H9 (cell line): Measurements from ENCODE around the gene CA11. TPM values are rescaled to one million over a fixed set of nuclear protein-coding genes. Genes with fewer than 3 reads are reported as not detected.

ENCODE experiments used
- DNase-seq: peaks from one replicate; pipeline ENCODE4 v3.0.0-alpha.2; 2017
- H2AFZ ChIP-seq: one replicate; pipeline ENCODE4 v1.6.1; 2013; ENCODE audit warnings: mild to moderate bottlenecking, low read length, control low read depth, moderate library complexity
- H2AK5ac ChIP-seq: 2 replicates; pipeline ENCODE4 v1.6.1; 2013; ENCODE audit warnings: low read length, control low read depth, mixed read lengths; ENCODE audit not compliant: insufficient read length
- H2BK120ac ChIP-seq: one replicate; pipeline ENCODE4 v1.6.1; 2013; ENCODE audit warnings: low read depth, mild to moderate bottlenecking, low read length, control low read depth, inconsistent platforms; ENCODE audit not compliant: poor library complexity, severe bottlenecking
- H2BK12ac ChIP-seq: 2 replicates; pipeline ENCODE4 v1.6.1; 2013; ENCODE audit warnings: low read length, control low read depth, mixed read lengths, low read depth; ENCODE audit not compliant: insufficient read length
- H2BK15ac ChIP-seq: 2 replicates; pipeline ENCODE4 v1.6.1; 2013; ENCODE audit warnings: low read depth, low read length, control low read depth
- H2BK20ac ChIP-seq: one replicate; pipeline ENCODE4 v1.6.1; 2013; ENCODE audit warnings: low read depth, mild to moderate bottlenecking, low read length, control low read depth, inconsistent platforms; ENCODE audit not compliant: poor library complexity, severe bottlenecking
- H2BK5ac ChIP-seq: 2 replicates; pipeline ENCODE4 v1.6.1; 2013; ENCODE audit warnings: low read length, control low read depth, mixed read lengths; ENCODE audit not compliant: insufficient read length
- H3K14ac ChIP-seq: 2 replicates; pipeline ENCODE4 v1.6.1; 2013; ENCODE audit warnings: low read length, control low read depth; ENCODE audit not compliant: insufficient read depth
- H3K18ac ChIP-seq: 2 replicates; pipeline ENCODE4 v1.6.1; 2013; ENCODE audit warnings: low read depth, mild to moderate bottlenecking, mixed read lengths, low read length, control low read depth; ENCODE audit not compliant: insufficient read length
- H3K23ac ChIP-seq: 2 replicates; pipeline ENCODE4 v1.6.1; 2013; ENCODE audit warnings: low read length, control low read depth, mixed read lengths, low read depth; ENCODE audit not compliant: insufficient read length
- H3K23me2 ChIP-seq: 2 replicates; pipeline ENCODE4 v1.6.1; 2013; ENCODE audit warnings: low read depth, mild to moderate bottlenecking, mixed read lengths, low read length, control low read depth; ENCODE audit not compliant: insufficient read length, poor library complexity, severe bottlenecking
- H3K27ac ChIP-seq: 2 replicates; pipeline ENCODE4 v1.5.1; 2013; ENCODE audit warnings: low read length, control low read depth, mixed read lengths, low read depth; ENCODE audit not compliant: insufficient read length
- H3K27me3 ChIP-seq: 2 replicates; pipeline ENCODE4 v1.6.1; 2013; ENCODE audit warnings: low read length, control low read depth, inconsistent platforms; ENCODE audit not compliant: insufficient read depth
- H3K4ac ChIP-seq: 2 replicates; pipeline ENCODE4 v1.6.1; 2013; ENCODE audit warnings: low read depth, mild to moderate bottlenecking, control low read depth, inconsistent platforms, low read length, moderate library complexity
- H3K4me1 ChIP-seq: 2 replicates; pipeline ENCODE4 v1.6.1; 2013; ENCODE audit warnings: low read length, control low read depth, inconsistent platforms; ENCODE audit not compliant: insufficient read depth
- H3K4me2 ChIP-seq: 2 replicates; pipeline ENCODE4 v1.6.1; 2013; ENCODE audit warnings: low read length, control low read depth, mixed read lengths; ENCODE audit not compliant: insufficient read length, insufficient read depth
- H3K56ac ChIP-seq: 2 replicates; pipeline ENCODE4 v1.6.1; 2013; ENCODE audit warnings: low read depth, mild to moderate bottlenecking, mixed read lengths, low read length, control low read depth; ENCODE audit not compliant: insufficient read length
- H3K79me1 ChIP-seq: 2 replicates; pipeline ENCODE4 v1.6.1; 2013; ENCODE audit warnings: low read depth, mild to moderate bottlenecking, moderate library complexity, low read length, control low read depth, inconsistent platforms; ENCODE audit not compliant: insufficient read depth, poor library complexity, severe bottlenecking
- H3K79me2 ChIP-seq: 2 replicates; pipeline ENCODE4 v1.6.1; 2013; ENCODE audit warnings: low read length, control low read depth, inconsistent platforms; ENCODE audit not compliant: insufficient read depth
- H3K9ac ChIP-seq: 2 replicates; pipeline ENCODE4 v1.6.1; 2013; ENCODE audit warnings: low read length, control low read depth, mixed read lengths; ENCODE audit not compliant: insufficient read length; ENCODE audit errors: extremely low read depth
- H3K9me3 ChIP-seq: one replicate; pipeline ENCODE4 v1.6.1; 2013; ENCODE audit warnings: low read depth, low read length, inconsistent platforms; ENCODE audit not compliant: control insufficient read depth
- H3T11ph ChIP-seq: one replicate; pipeline ENCODE4 v1.6.1; 2013; ENCODE audit warnings: mild to moderate bottlenecking, low read length, control low read depth, inconsistent platforms
- H4K20me1 ChIP-seq: one replicate; pipeline ENCODE4 v1.6.1; 2013; ENCODE audit not compliant: control insufficient read depth, insufficient read length, insufficient read depth
- H4K5ac ChIP-seq: 2 replicates; pipeline ENCODE4 v1.6.1; 2013; ENCODE audit warnings: low read depth, mild to moderate bottlenecking, mixed read lengths, low read length, control low read depth; ENCODE audit not compliant: insufficient read length
- H4K8ac ChIP-seq: replicated peaks from 2 replicates; pipeline ENCODE4 v1.6.1; 2013; ENCODE audit warnings: low read length, control low read depth, mixed read lengths, low read depth; ENCODE audit not compliant: insufficient read length
- H4K91ac ChIP-seq: 2 replicates; pipeline ENCODE4 v1.6.1; 2013; ENCODE audit warnings: low read depth, mild to moderate bottlenecking, moderate library complexity, mixed read lengths, low read length, control low read depth; ENCODE audit not compliant: insufficient read length
- H3K27ac Mint-ChIP-seq, 3 experiments: 2 replicates in 2 of 3; 3 replicates in 1 of 3; pipeline ENCODE4 v1.8.0; 2020 to 2021; ENCODE audit warnings: mixed read lengths in 3 of 3, mild to moderate bottlenecking in 1 of 3, moderate library complexity in 1 of 3
- H3K27me3 Mint-ChIP-seq: 2 replicates; pipeline ENCODE4 v1.8.0; 2021; ENCODE audit warnings: low read depth, mild to moderate bottlenecking, moderate library complexity, mixed read lengths
- H3K36me3 Mint-ChIP-seq, 3 experiments: 2 replicates in 2 of 3; 3 replicates in 1 of 3; pipeline ENCODE4 v1.8.0; 2020 to 2021; ENCODE audit warnings: low read depth in 3 of 3, mixed read lengths in 3 of 3; ENCODE audit not compliant: insufficient read depth in 1 of 3
- H3K4me1 Mint-ChIP-seq, 2 experiments: 2 replicates each; pipeline ENCODE4 v1.8.0; 2020; ENCODE audit warnings: mixed read lengths in 2 of 2
- H3K4me3 Mint-ChIP-seq, 2 experiments: 2 replicates in 1 of 2; 3 replicates in 1 of 2; pipeline ENCODE4 v1.8.0; 2020 to 2021; ENCODE audit warnings: mild to moderate bottlenecking in 2 of 2, mixed read lengths in 2 of 2, moderate library complexity in 1 of 2
- H3K9me3 Mint-ChIP-seq, 2 experiments: 2 replicates in 1 of 2; 3 replicates in 1 of 2; pipeline ENCODE4 v1.8.0; 2020; ENCODE audit warnings: mild to moderate bottlenecking in 2 of 2, mixed read lengths in 2 of 2, moderate library complexity in 1 of 2
- WGBS: extraction: QIAGEN DNeasy Blood & Tissue Kit; methylation state at CpG from one replicate; pipeline ENCODE4 v1.1.7; 2013; ENCODE audit warnings: missing lambda C conversion rate, low lambda C conversion rate, mixed read lengths; ENCODE audit not compliant: insufficient read length; ENCODE audit errors: extremely low coverage; 5-methylcytosine and 5-hydroxymethylcytosine counted together
- total RNA-seq: library from RNA; stranded (reverse); gene quantifications from 2 replicates; pipeline ENCODE4 v1.2.1, GENCODE V29; 2021
- TF ChIP-seq, protein P1 (sequence below): fragments of 200-600 bp; sonication (generic); conservative IDR thresholded peaks from 3 replicates; pipeline ENCODE4 v1.8.0; 2021; ENCODE audit warnings: antibody characterized with exemption, mild to moderate bottlenecking

The CA11 gene
- total RNA-seq, 1 experiment from 2014 or later = 107 TPM

DNA sequence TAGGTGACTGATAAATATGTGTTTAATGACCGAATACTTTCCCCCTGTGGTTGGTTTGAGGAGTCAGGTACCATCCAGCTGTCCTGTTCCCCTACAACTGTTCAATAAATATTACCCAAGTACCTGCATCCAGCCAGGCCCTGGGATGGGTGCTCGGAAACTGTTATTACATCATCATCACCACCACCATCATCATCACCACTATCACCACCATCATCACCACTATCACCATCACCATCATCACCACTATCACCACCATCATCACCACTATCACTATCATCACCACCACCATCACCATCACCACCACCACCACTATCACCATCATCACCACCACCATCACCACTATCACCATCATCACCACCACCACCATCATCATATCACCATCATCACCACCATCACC is 22.8 kb upstream of the CA11 start:
- H3K36me3 Mint-ChIP-seq = peaks cover 0 to 9% (median 7%) of the 10 kb centered on the region in 3 experiments; a peak in 5 of 7 replicates
- H2BK20ac ChIP-seq = no peak overlapping the region

More for the DNA sequence above, 22.8 kb upstream of the CA11 start:
- H3K4ac ChIP-seq = no peak overlapping the region
- H3K4me2 ChIP-seq = no peak overlapping the region
- no peak overlapping the region; a peak in 1 of 5 replicates for H3K4me3 Mint-ChIP-seq
- H3K14ac ChIP-seq = no peak overlapping the region
- no peaks in the 10 kb centered on the region for H3K79me2 ChIP-seq
- no peak overlapping the region for H3K9ac ChIP-seq
- H4K5ac ChIP-seq = no peak overlapping the region
- TF ChIP-seq, protein P1, sequence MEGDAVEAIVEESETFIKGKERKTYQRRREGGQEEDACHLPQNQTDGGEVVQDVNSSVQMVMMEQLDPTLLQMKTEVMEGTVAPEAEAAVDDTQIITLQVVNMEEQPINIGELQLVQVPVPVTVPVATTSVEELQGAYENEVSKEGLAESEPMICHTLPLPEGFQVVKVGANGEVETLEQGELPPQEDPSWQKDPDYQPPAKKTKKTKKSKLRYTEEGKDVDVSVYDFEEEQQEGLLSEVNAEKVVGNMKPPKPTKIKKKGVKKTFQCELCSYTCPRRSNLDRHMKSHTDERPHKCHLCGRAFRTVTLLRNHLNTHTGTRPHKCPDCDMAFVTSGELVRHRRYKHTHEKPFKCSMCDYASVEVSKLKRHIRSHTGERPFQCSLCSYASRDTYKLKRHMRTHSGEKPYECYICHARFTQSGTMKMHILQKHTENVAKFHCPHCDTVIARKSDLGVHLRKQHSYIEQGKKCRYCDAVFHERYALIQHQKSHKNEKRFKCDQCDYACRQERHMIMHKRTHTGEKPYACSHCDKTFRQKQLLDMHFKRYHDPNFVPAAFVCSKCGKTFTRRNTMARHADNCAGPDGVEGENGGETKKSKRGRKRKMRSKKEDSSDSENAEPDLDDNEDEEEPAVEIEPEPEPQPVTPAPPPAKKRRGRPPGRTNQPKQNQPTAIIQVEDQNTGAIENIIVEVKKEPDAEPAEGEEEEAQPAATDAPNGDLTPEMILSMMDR = no peak
- no peak overlapping the region for H2BK5ac ChIP-seq
- peaks cover 8 to 11% of the 10 kb centered on the region in 2 experiments for H3K9me3 Mint-ChIP-seq
- H3K27me3 Mint-ChIP-seq = no peaks in the 10 kb centered on the region; the same call in 1 of the 2 replicates
- no CpG with 5 or more reads among the region's 2 CpGs for WGBS
- H3K79me1 ChIP-seq = no peaks in the 10 kb centered on the region
- no peak overlapping the region for H2BK12ac ChIP-seq
- no peak overlapping the region for H2AFZ ChIP-seq
- no peaks in the 10 kb centered on the region for H3K23me2 ChIP-seq
- peaks cover 2% of the 10 kb centered on the region for H4K20me1 ChIP-seq
- no peak overlapping the region for H2BK15ac ChIP-seq
- H2AK5ac ChIP-seq = no peak overlapping the region
- DNase-seq = no peak
- no peaks in the 10 kb centered on the region for H3K9me3 ChIP-seq
- H3K27ac Mint-ChIP-seq = no peak overlapping the region
- no peak overlapping the region for H3K56ac ChIP-seq
- H2BK120ac ChIP-seq = no peak overlapping the region
- no peak overlapping the region for H4K8ac ChIP-seq
- no peak overlapping the region for H3T11ph ChIP-seq
- H3K27me3 ChIP-seq = no peaks in the 10 kb centered on the region
- no peaks in the 10 kb centered on the region for H3K4me1 ChIP-seq
- no peak overlapping the region for H3K27ac ChIP-seq
- no peak overlapping the region for H3K18ac ChIP-seq
- H3K23ac ChIP-seq = no peak overlapping the region
- H3K4me1 Mint-ChIP-seq = peaks cover 11 to 18% of the 10 kb centered on the region in 2 experiments
- no peak overlapping the region for H4K91ac ChIP-seq
